Measurements from ENCODE around the gene KCNK17.

Gene KCNK17

GRCh38 chr6:39335780-39336545 is 21.7 kb upstream of the KCNK17 start:
- no peak for DNase-seq (ENCODE audit: low read depth)

DNA sequence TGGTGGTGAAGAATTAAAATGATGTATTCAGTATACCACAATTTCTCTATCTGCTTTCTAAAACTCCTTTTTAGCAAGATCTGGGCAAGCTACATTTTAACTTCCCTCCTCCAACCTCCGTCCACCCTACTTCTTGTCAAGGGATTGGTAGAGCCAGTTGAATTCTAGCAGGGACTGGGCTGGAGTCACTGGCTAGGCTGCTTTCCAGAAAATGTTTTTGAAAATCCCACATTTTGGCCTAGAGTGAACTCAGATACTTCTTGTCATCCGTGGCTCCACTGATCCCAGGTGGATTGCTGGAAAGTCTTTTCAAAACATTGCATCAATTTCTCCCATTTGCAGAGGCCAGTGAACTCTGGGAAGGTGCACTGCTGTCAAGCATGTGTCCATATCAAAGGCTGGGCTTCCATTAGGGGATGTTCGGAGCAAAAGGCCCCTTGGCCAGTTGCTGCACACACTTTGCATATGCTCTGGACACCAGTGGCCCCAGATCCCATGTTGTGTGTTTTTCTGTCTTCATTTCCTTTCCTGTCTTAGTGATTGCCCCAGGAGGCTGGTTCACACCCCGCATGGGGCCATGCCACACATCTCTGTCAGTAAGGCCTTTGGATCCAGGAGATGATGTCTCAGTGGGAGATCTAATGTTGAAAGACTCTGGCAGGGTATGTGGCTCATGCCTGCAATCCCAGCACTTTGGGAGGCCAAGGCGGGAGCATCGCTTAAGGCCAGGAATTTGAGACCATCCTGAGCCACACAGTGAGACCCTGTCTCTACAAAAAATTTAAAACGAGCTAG is 19.6 kb upstream of the KCNK17 start:
- DNase-seq (ENCODE audit: low read depth), result no peak

GRCh38 chr6:39330476-39330875 is 16.3 kb upstream of the KCNK17 start:
- no peak for DNase-seq (ENCODE audit: low read depth)

GRCh38 chr6:39330057-39330456 is 15.8 kb upstream of the KCNK17 start:
- DNase-seq (ENCODE audit: low read depth), result no peak

- DNase-seq (ENCODE audit: low read depth), result no peak
Observed at GRCh38 chr6:39328066-39328465, 13.8 kb upstream of the KCNK17 start.

GRCh38 chr6:39327507-39327906 is 13.3 kb upstream of the KCNK17 start:
- no peak for DNase-seq (ENCODE audit: low read depth)

DNA sequence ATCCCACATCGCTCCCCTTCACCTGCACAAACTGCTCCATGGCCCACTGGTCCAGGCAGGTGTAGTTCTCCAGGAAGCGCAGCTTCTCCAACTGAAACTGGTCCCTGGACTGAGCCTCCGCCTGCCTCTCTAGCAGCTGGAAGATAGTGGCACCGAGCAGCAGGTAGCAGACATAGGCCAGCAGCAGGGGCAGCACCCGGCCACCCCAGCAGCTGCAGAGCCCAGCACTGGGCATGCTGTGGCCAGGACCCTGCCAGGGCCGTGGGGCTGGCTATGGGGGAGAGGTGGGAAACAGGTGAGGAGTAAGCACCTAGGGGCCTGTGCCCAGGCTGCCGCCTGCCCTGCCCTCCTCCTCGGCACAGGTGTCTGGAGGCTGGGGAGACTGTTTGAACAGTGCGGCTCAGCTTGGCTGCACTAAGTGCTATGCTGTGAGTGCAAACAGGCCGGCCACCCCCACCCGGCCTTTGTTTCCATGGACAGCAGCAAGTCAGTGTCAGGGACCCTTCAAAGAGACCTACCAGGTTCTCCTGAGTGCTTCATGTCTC is 8.2 kb upstream of the KCNK17 start, which contains the start of gene KCNK16:
TSS of gene KCNK16 (minus strand) at position 397 of the 545 bp plus-strand sequence. CDS start at position 235, 162 bp downstream.
- no peak for DNase-seq (ENCODE audit: low read depth)

DNA sequence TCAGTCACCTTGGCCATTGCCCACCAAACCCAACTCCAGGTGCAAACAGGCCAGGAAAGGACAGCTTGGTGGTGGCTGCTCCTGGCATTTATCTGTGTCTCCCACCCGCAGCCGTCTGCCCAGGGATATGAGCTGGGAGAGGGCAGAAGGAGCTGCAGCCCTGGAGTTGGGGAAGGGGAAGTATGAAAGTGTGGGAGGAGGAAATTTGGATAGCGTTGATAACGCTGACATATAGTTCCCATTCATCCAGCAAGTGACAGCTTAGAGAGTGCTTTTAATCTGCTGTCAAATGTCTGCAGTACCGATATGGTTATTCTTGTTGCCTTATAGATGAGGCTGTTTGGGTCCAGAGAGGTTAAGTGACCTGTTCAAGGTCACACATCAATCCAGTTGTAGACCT is 7.5 kb upstream of the KCNK17 start:
- no peak for DNase-seq (ENCODE audit: low read depth)

DNA sequence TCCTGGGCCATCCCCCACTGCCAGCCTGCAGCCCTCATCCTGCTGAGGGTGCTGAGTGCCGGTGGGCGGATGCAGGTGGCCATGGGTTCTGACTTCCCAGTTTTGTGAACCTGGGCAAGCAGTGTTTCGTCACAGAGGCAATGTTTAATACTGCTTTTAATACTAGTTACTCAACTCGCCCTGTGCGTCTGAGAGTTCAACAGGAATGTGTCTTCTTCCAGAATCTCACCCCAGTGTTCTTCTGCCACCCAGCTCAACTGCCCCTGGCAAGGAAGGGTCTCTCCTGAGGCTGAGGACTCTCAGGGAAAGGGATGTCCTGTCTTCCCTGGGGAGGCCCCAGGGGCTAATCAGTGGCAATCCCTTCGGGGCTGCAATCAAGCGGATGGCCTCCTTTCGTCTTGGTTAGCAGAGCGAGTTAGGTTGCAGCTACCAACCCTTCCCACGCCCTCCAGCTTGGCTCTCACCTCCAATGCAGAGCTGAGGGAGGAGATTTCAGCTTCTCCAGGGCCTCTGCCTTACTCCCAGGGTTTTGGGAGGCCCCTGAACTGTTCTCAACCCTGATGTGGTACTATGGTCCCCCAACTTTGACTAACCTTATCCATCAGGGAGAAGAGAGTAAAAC is 6.3 kb upstream of the KCNK17 start:
- no peak for DNase-seq (ENCODE audit: low read depth)

GRCh38 chr6:39319621-39320362 is 5.6 kb upstream of the KCNK17 start:
- no peak for DNase-seq (ENCODE audit: low read depth)

- DNase-seq (ENCODE audit: low read depth), result no peak
Observed at GRCh38 chr6:39317256-39317655, 3.0 kb upstream of the KCNK17 start.

DNA sequence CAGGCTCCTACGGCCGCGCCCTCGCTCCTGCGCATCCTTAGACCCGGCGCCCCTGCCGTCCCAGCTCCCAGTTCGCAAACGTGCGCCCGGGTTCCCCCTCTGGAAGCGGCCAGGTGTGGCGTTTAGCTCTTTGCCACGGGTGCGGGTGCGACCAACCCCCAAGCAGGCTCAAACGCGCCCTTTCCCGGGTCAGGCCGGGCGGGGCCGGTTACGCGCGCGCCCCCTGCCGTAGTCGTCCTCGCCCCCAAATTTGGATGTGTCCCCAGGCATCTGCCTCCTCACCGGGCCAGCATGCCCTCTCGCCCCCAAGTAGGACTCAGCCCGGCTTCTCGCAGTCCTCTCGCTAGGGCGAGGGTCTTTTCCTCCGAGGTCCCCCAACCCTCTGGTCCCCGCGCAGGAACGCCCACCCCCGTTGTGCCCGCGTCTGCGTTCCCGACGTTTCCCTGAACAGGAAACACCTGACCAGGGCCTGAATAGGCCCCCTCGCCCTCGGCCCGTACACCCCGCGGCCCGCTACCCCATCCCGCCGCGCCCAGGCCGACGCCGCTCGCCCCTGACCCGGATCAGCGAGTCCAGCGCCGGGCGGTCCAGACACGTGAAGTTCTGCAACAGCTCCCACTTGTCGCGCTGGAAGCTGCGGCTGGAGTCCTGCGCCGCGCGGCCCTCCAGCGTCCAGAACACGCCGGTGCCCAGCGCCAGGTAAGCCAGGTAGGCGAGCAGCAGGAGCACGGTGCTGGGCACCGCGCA is 520 bp downstream of the KCNK17 start:
- no peak for DNase-seq (ENCODE audit: low read depth)

DNA sequence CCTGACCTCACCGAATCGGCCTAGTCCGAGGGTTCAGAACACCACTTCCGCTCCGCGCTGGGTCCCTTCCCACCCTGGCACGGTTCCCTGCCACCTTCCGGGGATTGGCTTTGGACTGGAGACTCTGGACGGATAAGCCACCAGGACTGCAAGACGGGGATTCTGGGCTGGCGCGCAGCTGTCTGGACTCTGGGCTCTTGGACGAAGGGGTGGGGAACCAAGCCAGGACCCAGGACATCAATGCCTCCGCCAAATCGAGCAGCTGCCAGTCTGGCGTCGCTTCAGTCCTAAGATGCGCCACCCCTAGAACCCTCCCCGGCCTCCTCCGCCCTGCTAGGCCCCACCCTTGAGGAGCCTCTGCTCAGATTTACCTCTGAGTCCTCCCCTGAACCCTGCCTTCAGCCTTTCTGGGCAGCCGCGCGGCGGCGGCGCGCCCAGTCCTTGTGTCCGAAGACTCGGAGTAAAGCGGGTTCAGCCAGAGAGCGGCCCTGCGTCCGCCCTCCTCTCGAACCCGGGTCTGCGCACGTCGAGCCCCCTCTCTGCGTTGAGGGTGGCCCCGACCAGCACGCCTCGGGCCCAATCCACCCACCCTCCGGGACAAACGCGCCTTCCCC is 1.2 kb downstream of the KCNK17 start:
- no peak for DNase-seq (ENCODE audit: low read depth)

DNA sequence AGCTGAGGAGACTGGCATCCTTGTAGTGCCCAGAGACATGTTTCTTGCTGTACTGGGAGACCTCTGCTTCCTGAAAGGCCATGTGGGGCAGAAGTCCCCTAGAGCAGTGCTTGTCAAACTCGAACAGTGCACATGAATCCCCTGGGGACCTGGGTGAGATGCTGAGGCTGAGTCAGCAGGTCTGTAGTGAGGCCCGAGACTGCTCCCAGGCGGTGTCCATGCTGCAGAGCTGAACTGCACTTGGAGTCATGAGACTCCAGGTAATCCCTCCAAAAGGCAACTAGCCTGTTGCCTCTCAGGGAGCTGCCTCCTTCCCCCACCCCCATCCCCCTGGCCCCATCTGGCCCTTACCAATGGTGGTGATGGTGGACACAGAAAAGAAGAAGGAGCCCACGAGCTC is 3.7 kb downstream of the KCNK17 start:
- no peak for DNase-seq (ENCODE audit: low read depth)

DNA sequence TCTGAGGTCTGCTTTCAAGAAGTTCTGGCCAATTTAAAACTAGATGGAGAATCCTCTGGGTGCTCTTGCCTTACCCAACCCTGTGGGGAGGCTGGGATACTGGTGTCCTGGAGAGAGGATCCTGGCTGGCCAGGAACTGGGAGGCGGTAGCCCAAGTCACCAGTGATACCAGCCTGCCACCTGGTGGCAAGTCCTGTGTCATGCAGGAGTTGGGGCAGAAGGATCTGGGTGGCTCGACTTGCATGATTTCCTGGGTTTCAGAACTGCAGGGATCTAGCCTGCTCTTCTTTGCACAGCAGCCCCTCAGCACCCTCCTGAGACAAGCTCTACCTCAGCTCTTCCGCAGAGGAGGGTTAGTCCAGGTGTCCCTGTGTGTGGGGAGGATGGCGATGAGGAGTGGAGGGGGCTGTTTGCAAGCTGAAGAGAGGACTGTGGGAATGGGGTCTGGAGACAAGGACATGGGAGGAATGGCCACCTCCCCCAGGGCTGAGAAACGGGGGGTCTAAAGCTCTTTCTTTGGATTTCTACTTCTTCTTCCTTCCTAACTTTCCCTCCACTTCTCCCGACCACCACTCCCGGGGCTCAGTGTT is 4.2 kb downstream of the KCNK17 start:
- DNase-seq (ENCODE audit: low read depth), result peak; percentile 43

- no peak for DNase-seq (ENCODE audit: low read depth)
Observed at GRCh38 chr6:39307462-39307861, 6.8 kb downstream of the KCNK17 start.

DNA sequence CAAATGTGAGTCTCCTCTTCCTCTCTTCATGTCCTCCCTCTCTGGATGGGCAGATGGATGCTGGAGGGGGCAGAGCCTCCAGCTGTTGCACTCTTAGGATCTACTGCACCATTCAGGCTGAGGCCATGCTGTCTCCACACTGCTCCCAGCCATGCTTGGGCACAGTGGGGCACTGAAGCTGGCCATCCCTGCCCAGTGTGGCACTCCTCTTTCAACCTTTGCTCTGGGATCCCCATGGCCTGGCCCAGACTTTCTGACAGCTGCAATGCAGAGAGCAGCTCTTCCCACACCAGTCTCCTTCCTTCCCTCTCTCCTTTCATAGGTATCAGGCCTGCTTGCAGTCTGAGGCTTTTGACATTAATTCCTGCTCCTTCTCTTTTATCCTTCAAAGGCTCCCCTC is 9.3 kb downstream of the KCNK17 start:
- DNase-seq (ENCODE audit: low read depth), result no peak

GRCh38 chr6:39303425-39304153 is 10.6 kb downstream of the KCNK17 start:
- DNase-seq (ENCODE audit: low read depth), result no peak

- peak; percentile 16 for DNase-seq (ENCODE audit: low read depth)
Observed at GRCh38 chr6:39302669-39303424, 11.4 kb downstream of the KCNK17 start.

All from amniotic epithelial cell (primary cell).